DMS 273 (cell line): Measurements from ENCODE around the gene SEZ6L.
A peak's percentile ranks its signal among the peaks of the same experiment; 100 is the strongest.

ENCODE experiments used
- DNase-seq: peaks from one replicate; lab custom pipeline; 2025; ENCODE audit not compliant: unreplicated experiment; lab: John Stamatoyannopoulos, UW

SEZ6L gene

DNA sequence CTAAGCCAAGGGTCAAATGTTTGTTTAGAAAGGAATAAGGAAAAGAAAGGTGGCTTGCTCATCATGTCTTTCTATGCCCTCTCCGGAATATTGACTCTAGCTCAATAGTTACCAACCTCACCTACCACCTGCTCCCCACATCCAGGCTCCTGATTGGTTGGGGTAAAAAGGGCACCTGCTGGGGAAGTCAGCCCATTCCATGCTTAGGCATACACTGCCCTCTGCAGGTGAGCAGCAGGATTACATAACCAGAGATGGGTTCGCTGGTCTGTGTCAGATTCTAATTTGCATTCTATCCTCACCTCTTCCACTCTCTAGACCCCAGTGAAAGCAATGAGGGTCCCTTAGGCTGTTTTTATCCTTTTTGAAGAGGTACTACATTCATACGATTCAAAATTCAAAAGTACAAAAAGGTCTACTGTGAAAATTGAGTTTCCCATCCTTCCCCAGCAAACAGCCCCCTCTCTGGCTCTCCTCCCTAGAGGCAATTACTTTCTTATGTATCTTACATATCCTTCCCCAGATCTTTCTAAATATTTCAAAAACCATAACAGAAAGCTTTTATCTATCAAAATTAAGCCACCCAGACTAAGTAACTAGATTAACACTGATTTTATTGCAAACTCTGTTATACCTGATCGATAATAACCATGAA lies 161.8 kb downstream of the SEZ6L start:
- DNase-seq, result peak; percentile 67

DNA sequence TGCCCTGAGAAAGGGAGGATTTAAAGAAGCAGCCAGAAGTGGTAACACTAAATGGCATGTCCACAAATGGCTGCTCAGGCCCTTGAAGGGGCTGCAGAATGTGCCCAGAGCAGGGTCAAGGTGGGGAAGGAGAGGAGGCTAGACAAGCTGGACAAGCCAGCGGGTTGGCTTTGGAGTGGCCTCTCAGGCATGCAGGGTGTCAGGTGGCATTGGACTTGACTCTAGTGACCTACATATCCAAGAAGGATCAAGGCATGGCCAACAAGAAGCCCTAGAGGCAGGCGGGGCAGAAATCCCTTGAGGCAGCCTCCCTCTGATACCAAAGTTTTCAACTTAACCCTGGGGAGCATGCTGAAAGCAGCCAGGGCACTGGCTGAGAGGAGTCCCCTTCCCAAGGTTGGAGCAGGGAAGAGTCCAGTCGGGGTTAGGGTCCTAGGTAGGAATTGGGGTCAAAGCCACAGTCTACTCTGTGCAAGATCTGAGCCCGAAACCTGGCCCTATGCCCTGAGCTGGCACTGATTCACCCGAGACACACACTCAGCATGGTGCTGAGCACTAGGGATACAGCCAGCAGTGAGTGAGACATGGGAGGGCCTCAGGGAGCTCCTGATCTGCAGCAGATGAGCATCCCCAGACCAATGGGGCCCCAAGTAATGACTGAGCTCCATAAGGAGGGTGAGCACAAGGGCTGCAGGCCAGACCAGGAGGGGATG lies 164.0 kb downstream of the SEZ6L start:
- DNase-seq, result no peak

DNA sequence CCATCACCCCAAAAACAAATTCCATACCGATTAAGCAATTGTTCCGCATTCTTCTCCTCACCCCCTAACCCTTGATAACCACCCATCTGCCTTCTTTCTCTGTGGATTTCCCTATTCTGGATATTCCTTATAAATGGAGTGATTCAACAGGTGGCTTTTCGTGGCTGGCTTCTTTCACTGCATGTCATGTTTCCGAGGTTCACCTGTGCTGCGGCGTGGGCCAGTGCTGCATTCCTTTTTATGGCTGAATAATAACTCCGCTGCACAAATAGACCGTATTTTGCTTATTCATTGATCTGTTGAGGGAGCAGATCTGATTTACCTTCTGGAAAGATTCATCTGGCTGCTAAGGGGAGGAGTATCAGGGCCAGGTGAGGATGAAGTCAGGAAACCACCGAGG lies 165.0 kb downstream of the SEZ6L start:
- no peak for DNase-seq

GRCh38 chr22:26336773-26337172 lies 167.5 kb downstream of the SEZ6L start:
- DNase-seq, result no peak

DNA sequence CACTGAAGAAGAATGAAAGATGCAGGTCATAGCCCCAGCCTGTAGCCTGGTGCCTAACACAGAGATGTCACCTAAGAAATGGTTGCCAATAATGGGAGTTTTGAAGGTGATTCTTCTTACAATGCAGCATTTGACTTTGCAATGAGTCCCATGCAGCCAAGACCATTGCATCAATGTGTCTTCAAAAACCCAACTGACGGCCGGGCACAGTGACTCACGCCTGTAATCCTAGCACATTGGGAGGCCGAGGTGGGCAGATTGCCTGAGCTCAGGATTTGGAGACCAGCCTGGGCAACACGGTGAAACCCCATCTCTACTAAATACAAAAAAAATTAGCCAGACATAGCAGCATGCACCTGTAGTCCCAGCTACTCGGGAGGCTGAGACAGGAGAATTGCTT lies 170.5 kb downstream of the SEZ6L start:
- no peak for DNase-seq

- DNase-seq, result no peak
Observed at GRCh38 chr22:26342745-26343410, 173.6 kb downstream of the SEZ6L start.

DNA sequence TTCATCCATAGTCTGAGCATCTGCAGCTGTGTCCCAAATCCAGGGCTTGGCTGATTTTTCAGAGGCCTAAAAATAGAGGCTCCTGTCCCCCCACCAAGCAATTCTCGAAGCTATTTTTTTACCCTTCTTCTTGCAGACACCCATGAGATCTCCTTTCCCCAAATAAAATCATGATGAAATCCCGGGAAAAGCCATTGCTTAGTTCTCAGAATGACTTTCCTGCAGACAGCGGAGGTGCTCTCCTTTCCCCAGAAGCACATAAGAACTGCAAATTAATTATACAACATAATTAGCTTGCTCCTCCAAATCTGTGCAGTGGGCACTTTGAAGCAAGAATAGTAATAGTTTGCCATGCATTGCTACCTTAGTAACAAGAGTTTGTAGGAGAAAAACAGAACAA lies 176.2 kb downstream of the SEZ6L start:
- no peak for DNase-seq

- no peak for DNase-seq
Observed at GRCh38 chr22:26348810-26349526, 179.7 kb downstream of the SEZ6L start.

DNA sequence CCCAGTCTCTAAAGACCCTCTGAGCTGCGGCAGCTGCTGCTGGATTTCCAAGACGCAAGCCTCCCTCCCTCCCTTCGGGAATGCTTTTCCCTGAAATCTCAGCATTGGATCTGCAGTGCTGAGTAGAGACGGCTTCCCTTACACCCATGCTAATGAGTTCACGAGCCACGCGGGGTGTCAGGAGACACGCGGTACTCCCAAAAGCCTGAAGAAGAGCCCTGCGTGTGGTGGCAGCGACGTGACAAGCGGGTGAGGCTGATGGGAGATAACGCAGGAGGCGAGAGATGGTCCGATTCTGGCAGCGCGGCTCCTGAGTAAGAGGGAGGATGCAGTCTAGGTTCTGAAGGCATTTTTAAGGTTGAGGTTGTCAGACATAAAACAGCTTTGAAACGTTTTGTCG lies 185.4 kb downstream of the SEZ6L start:
- DNase-seq, result no peak

DNA sequence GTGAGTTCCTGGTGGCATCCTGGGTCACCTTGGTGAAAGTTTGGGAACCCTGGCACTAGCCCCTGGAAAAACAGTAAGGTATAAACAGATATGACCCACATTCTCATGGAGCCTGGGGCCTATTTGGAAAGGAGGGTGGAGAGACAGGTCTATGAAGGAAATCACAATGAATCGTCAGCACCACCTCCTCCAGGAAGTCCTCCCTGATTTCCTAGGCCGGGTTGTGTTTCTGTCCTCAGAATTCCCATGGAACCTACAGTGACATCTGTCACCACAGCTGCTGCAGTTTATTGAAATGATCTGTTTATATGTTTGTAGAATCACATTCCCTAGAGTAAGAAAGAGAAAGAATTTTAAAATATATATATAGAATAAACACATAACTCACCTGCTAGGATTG lies 188.0 kb downstream of the SEZ6L start:
- no peak for DNase-seq

- no peak for DNase-seq
Observed at GRCh38 chr22:26357813-26358212, 188.6 kb downstream of the SEZ6L start.

DNA sequence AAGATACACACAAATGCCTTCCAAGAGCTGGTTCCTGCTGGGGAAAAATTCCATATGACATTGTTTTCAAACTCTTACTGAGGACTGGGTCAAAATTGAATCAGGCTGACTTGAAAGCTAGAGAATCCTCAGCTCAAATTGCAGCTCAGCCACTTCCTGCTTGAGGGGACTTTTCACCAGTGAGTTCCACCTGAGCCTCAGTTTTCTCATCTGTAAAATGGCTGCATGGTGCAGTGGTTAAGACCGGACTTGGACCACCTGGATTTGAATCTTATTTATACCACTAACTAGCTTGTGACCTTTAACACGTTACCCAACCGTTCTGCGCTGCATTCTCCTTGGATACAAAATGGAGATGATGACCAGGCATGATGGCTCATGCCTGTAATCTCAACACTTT lies 189.9 kb downstream of the SEZ6L start:
- no peak for DNase-seq

GRCh38 chr22:26360169-26360885 lies 191.1 kb downstream of the SEZ6L start:
- DNase-seq, result peak; percentile 84

GRCh38 chr22:26362471-26362870 lies 193.2 kb downstream of the SEZ6L start:
- no peak for DNase-seq

DNA sequence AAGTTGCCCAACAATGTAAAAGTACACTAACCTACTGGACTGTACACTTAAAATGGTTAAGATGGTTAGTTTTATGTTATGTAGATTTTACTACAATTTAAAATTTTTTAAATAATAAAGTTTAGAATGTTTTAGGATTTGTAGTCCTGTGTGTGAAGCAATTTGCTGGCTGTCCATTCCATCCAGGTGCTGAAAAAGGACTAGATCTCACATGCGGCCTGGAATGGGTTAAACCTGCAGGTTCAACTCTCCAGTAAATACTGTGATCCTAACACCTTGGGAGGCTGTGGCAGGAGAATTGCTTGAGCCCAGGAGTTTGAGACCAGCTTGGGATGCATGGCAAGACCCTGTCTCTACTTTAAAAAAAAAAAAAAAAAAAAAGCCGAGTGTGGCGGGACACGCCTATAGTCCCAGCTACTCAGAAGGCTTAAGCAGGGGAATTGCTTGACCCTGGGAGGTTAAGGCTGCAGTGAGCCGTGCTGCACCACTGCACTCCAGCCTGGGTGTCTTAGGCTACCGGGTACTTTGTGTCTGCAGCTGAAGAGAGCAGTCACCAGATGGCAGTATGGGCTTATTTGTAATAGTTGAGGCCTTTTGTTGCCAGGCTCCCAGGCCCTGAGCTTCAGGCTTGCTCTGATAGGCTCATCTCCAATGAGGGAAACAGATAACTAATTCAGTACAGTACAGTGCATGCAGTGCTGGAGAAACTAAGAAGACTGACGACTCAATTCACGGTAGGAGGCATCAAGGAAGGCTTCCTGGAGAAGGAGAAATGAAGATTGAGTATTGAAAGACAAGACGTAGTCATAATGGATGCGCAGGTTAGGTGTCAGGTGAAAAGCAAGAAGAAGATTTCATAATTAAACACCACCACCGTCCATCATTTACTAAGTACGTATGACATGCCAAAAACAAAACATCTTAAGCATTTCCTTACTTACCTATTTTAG lies 195.1 kb downstream of the SEZ6L start:
- peak; percentile 86 for DNase-seq

- peak; percentile 86 for DNase-seq
Observed at GRCh38 chr22:26367402-26368245, 198.4 kb downstream of the SEZ6L start.

DNA sequence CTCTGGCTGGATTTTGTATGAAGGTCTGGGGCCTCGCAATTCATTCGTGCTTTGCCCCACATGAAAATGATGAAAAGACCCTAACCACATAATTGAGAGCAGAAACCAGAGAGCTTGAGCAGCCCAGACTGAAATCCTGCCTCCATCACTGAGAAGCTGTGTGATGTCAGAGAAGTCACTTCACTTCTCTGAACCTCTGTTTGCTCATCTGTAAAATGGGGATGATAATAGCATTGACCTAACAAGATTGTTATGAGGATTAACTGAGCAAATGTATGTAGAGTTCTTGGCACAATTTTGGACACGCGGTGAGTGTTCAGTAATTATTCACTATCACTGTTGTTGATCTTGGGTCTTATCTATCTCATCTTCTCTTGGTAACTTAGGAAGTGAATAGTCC lies 203.6 kb downstream of the SEZ6L start:
- no peak for DNase-seq

GRCh38 chr22:26374391-26375026 lies 205.2 kb downstream of the SEZ6L start:
- no peak for DNase-seq
